ENCODE measurements around the gene TMEM52.

DNA sequence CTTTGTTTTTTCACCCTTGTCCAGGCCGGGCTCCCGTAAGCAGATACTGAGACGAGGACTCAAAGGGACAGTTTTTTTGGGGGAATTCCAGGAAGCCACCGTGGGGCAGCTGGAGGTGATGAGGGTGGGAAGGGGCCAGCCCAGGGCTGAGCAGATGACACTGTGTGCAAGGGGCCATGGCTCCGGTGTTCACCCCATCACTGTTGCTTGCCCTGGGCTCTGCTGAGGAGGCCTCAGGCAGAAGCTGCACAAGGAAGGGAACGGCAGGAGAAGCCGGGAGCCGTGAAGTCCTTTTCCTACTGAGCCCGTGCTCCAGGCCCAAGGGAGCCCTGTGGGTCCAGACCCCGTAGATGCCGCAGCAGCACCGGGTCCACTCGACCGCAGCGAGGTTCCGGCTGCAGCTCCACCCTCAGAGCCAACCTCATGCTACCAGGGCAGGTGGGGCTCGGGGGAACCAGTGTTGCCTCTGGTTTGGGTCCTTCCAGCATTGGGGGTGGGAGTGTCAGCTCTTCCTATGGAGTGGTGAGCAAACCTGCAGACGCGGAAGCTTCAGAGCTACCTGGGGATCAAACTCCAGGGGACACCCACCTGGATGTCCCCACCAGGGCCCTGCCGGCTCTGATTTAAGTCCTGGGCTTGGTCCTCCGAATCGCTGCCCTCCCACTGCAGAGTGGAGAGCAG, 8.3 kb downstream of the TMEM52 start:
- TF ChIP-seq CTCF (IDR thresholded peaks at IDR 0.05; ENCODE audit: poor library complexity) (no peak), EZH2 (IDR thresholded peaks at IDR 0.05; ENCODE audit: borderline replicate concordance) (no peak)

Measured in hepatocyte (in vitro differentiated cells).